Astrocyte (in vitro differentiated cells and primary cell): ENCODE results near the gene PEX10. TPM values are rescaled to one million over a fixed set of nuclear protein-coding genes. Genes with fewer than 3 reads are reported as not detected.
A peak's percentile ranks its signal among the peaks of the same experiment; 100 is the strongest.

Experiments used
- DNase-seq: peaks from one replicate; pipeline ENCODE4 v3.0.0-alpha.2; 2010; ENCODE audit warnings: low read depth
- FAIRE-seq: peaks from 2 replicates; lab custom pipeline; 2011; peaks lifted over from hg19 to GRCh38; lab: Jason Lieb, UNC
- H2AFZ ChIP-seq: 2 replicates; pipeline ENCODE4 v1.6.0; 2012; ENCODE audit warnings: low read depth, low read length, inconsistent platforms
- H3K27ac ChIP-seq: 2 replicates; pipeline ENCODE4 v1.5.1; 2011; ENCODE audit warnings: low read depth, low read length, inconsistent platforms
- H3K27me3 ChIP-seq: 2 replicates; pipeline ENCODE4 v1.6.0; 2011; ENCODE audit warnings: low read length, inconsistent platforms; ENCODE audit not compliant: insufficient read depth
- H3K36me3 ChIP-seq: 2 replicates; pipeline ENCODE4 v1.5.1; 2011; ENCODE audit warnings: low read length, inconsistent platforms; ENCODE audit not compliant: insufficient read depth
- H3K4me1 ChIP-seq: 2 replicates; pipeline ENCODE4 v1.5.1; 2011; ENCODE audit warnings: low read length, inconsistent platforms; ENCODE audit not compliant: insufficient read depth
- H3K4me2 ChIP-seq: 2 replicates; pipeline ENCODE4 v1.6.0; 2012; ENCODE audit warnings: low read length, inconsistent platforms
- H3K4me3 ChIP-seq: 2 replicates; pipeline ENCODE4 v1.5.1; 2011; ENCODE audit warnings: low read depth, mild to moderate bottlenecking, low read length, inconsistent platforms; ENCODE audit not compliant: insufficient read depth
- H3K79me2 ChIP-seq: 2 replicates; pipeline ENCODE4 v1.6.0; 2012; ENCODE audit warnings: mild to moderate bottlenecking, low read length, inconsistent platforms; ENCODE audit not compliant: insufficient read depth
- H3K9ac ChIP-seq: 2 replicates; pipeline ENCODE4 v1.6.0; 2012; ENCODE audit warnings: mild to moderate bottlenecking, low read length, inconsistent platforms
- H3K9me3 ChIP-seq: 2 replicates; pipeline ENCODE4 v1.5.1; 2012; ENCODE audit warnings: low read depth, mild to moderate bottlenecking, low read length, inconsistent platforms; ENCODE audit not compliant: insufficient read depth
- H4K20me1 ChIP-seq: 2 replicates; pipeline ENCODE4 v1.6.0; 2012; ENCODE audit warnings: low read length, inconsistent platforms; ENCODE audit not compliant: insufficient read depth
- H3K27ac Mint-ChIP-seq: one replicate; pipeline ENCODE4 v1.8.0; 2021; ENCODE audit warnings: mild to moderate bottlenecking, mixed read lengths; ENCODE audit not compliant: unreplicated experiment
- H3K27me3 Mint-ChIP-seq: one replicate; pipeline ENCODE4 v1.8.0; 2021; ENCODE audit warnings: low read depth, mixed read lengths; ENCODE audit not compliant: unreplicated experiment
- H3K36me3 Mint-ChIP-seq: one replicate; pipeline ENCODE4 v1.8.0; 2021; ENCODE audit warnings: low read depth, mixed read lengths; ENCODE audit not compliant: unreplicated experiment
- H3K4me1 Mint-ChIP-seq: one replicate; pipeline ENCODE4 v1.8.0; 2021; ENCODE audit warnings: low read depth, mixed read lengths; ENCODE audit not compliant: unreplicated experiment
- H3K4me3 Mint-ChIP-seq: one replicate; pipeline ENCODE4 v1.8.0; 2021; ENCODE audit warnings: mild to moderate bottlenecking, moderate library complexity, mixed read lengths; ENCODE audit not compliant: unreplicated experiment
- H3K9me3 Mint-ChIP-seq: one replicate; pipeline ENCODE4 v1.8.0; 2021; ENCODE audit warnings: mild to moderate bottlenecking, mixed read lengths; ENCODE audit not compliant: unreplicated experiment
- CTCF ChIP-seq: IDR thresholded peaks from 2 replicates; pipeline ENCODE4 v1.5.1; 2011; ENCODE audit warnings: low read depth, mild to moderate bottlenecking, inconsistent platforms, low read length, moderate library complexity; ENCODE audit not compliant: insufficient read depth
- EZH2 ChIP-seq: IDR thresholded peaks from 2 replicates; pipeline ENCODE4 v1.6.1; 2012; ENCODE audit warnings: mild to moderate bottlenecking, low read length, inconsistent platforms; ENCODE audit not compliant: insufficient read depth
- total RNA-seq: library from RNA; stranded (reverse); gene quantifications from 2 replicates; pipeline ENCODE4 v1.2.1, GENCODE V29; 2021

PEX10 gene
- total RNA-seq, 1 donor from 2014 or later: 16.6 TPM

- Mint-ChIP-seq H3K4me3 (no peak overlapping the region), H3K9me3 (no peaks in the 10 kb centered on the region), H3K36me3 (peaks cover 9% of the 10 kb centered on the region), H3K27ac (no peak overlapping the region), H3K27me3 (no peaks in the 10 kb centered on the region), H3K4me1 (peaks cover 8% of the 10 kb centered on the region)
- H3K9me3 ChIP-seq: no peaks in the 10 kb centered on the region
- H3K27ac ChIP-seq: peak overlapping the region; percentile 85
- H4K20me1 ChIP-seq: peaks cover 44% of the 10 kb centered on the region
- peak overlapping the region; percentile 70 for H3K4me2 ChIP-seq
- no peaks in the 10 kb centered on the region for H3K27me3 ChIP-seq
- FAIRE-seq (no peak), DNase-seq (no peak)
- H2AFZ ChIP-seq: no peak overlapping the region
- TF ChIP-seq EZH2: no peak
- TF ChIP-seq CTCF: no peak
- peaks cover 31% of the 10 kb centered on the region for H3K79me2 ChIP-seq
- H3K4me3 ChIP-seq: no peak overlapping the region
- H3K36me3 ChIP-seq: peaks cover 33% of the 10 kb centered on the region
- H3K9ac ChIP-seq: peak overlapping the region; percentile 71
- H3K4me1 ChIP-seq: peaks cover 19% of the 10 kb centered on the region
These were observed 7.4 kb downstream of the PEX10 start for GRCh38 chr1:2404890-2405511.

DNA sequence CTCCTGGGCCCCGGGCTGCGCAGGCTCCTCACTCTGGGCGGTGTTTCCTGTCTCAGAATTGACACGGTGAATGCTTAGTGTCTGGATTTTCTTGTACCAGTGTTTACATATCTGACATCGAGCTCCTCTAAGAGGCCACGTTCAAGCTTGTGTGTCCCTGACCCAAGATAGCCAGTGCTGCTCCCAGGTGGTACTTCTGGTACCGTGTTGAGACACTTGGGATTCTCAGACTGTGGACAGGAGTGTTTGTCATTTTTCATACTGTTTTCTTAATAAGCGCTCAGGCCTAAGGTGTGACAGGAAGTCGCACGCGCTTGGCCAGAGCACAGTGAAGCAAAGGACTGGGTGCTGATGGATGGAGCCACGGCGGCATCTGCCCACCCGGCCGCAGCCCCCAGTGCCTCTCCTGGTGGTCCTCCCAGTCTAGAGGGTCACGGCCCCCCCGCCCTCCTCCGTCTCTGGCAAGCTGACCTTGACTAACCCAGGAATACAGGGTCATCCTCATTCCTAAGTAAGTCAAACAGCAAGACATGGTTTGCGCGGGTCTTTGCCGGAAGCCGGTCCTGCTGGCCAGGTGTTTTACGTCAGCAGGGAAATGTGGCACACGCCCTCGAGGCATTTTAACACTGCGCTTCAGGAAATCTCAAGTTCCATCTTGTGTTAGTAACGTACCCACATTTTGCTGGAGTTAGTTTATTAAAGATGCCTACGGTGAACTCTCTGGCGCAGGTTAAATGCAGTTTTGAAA lies 8.0 kb downstream of the PEX10 start:
- peaks cover 38% of the 10 kb centered on the region for H3K79me2 ChIP-seq
- peaks cover 8% of the 10 kb centered on the region for H3K4me1 Mint-ChIP-seq
- H3K36me3 Mint-ChIP-seq: peaks cover 9% of the 10 kb centered on the region
- TF ChIP-seq CTCF: no peak
- TF ChIP-seq EZH2: no peak
- no peaks in the 10 kb centered on the region for H3K27me3 Mint-ChIP-seq
- H3K4me3 ChIP-seq: no peak overlapping the region
- no peak overlapping the region for H3K27ac Mint-ChIP-seq
- no peak overlapping the region for H3K4me3 Mint-ChIP-seq
- no peaks in the 10 kb centered on the region for H3K27me3 ChIP-seq
- peaks cover 19% of the 10 kb centered on the region for H3K4me1 ChIP-seq
- no peak overlapping the region for H3K27ac ChIP-seq
- no peaks in the 10 kb centered on the region for H3K9me3 ChIP-seq
- peaks cover 51% of the 10 kb centered on the region for H4K20me1 ChIP-seq
- H3K36me3 ChIP-seq: peaks cover 40% of the 10 kb centered on the region
- no peak overlapping the region for H2AFZ ChIP-seq
- DNase-seq (no peak), FAIRE-seq (no peak)
- H3K9ac ChIP-seq: peak overlapping the region; percentile 71
- H3K9me3 Mint-ChIP-seq: no peaks in the 10 kb centered on the region
- no peak overlapping the region for H3K4me2 ChIP-seq

DNA sequence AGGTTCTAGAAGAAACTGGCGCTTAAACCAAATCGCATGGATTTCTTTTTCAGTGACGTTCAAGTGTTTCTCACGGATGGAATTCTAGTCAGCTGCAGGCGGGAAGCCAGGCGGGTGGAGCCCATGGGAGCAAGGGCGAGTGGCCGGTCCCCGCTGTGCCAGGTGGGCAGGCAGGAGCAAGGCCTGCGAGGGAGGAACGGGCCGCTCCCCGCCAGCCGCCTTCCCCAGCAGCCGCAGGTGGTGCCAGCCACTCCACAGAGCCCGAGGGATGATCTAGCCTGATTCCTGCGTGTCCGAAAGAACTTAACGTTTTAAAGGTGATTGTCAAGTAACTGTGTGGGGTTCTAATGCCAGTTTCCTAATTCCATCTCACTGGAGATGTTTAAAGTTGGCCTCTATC lies 9.1 kb downstream of the PEX10 start:
- TF ChIP-seq EZH2 (no peak), CTCF (no peak)
- H4K20me1 ChIP-seq: peaks cover 60% of the 10 kb centered on the region
- peaks cover 19% of the 10 kb centered on the region for H3K4me1 ChIP-seq
- no peak for DNase-seq
- H3K9me3 ChIP-seq: no peaks in the 10 kb centered on the region
- H3K27ac ChIP-seq: no peak overlapping the region
- Mint-ChIP-seq H3K4me1 (peaks cover 8% of the 10 kb centered on the region), H3K36me3 (peaks cover 9% of the 10 kb centered on the region), H3K27ac (no peak overlapping the region), H3K9me3 (no peaks in the 10 kb centered on the region), H3K4me3 (no peak overlapping the region), H3K27me3 (no peaks in the 10 kb centered on the region)
- H3K79me2 ChIP-seq: peaks cover 47% of the 10 kb centered on the region
- H3K36me3 ChIP-seq: peaks cover 48% of the 10 kb centered on the region
- no peak overlapping the region for H3K9ac ChIP-seq
- no peak overlapping the region for H3K4me3 ChIP-seq
- no peaks in the 10 kb centered on the region for H3K27me3 ChIP-seq
- no peak overlapping the region for H3K4me2 ChIP-seq
- no peak for FAIRE-seq
- H2AFZ ChIP-seq: no peak overlapping the region
